Bronchial epithelial cell (primary cell): ENCODE data around the gene LTBP1. TPM values are rescaled to one million over a fixed set of nuclear protein-coding genes. Genes with fewer than 3 reads are reported as not detected.

Source experiments
- DNase-seq: peaks from one replicate; pipeline ENCODE4 v3.0.0-alpha.2; 2010; ENCODE audit warnings: low read depth
- FAIRE-seq: peaks from 2 replicates; lab custom pipeline; 2011; peaks lifted over from hg19 to GRCh38; lab: Jason Lieb, UNC
- H3K27me3 ChIP-seq: 2 replicates; pipeline ENCODE4 v1.5.1; 2011; ENCODE audit warnings: low read length; ENCODE audit not compliant: control insufficient read depth, insufficient read depth
- H3K36me3 ChIP-seq: 2 replicates; pipeline ENCODE4 v1.5.1; 2011; ENCODE audit warnings: low read length; ENCODE audit not compliant: control insufficient read depth, insufficient read depth
- H3K4me3 ChIP-seq: 2 replicates; pipeline ENCODE4 v1.5.1; 2011; ENCODE audit warnings: mild to moderate bottlenecking, low read depth, low read length, control low read depth
- CTCF ChIP-seq: IDR thresholded peaks from 2 replicates; pipeline ENCODE4 v1.5.1; 2011; ENCODE audit warnings: mild to moderate bottlenecking, moderate library complexity, low read length, control low read depth, inconsistent platforms; ENCODE audit not compliant: insufficient read depth, severe bottlenecking
- total RNA-seq: library from RNA; depleted of rRNA; stranded (reverse); fragments of >200 nt; gene quantifications from 2 replicates; pipeline ENCODE4 v1.2.1, GENCODE V29; 2014

Gene LTBP1
- total RNA-seq, 1 donor from 2014 or later: 6.6 TPM

GRCh38 chr2:33038230-33038629, 91.5 kb downstream of the LTBP1 start:
- no peaks in the 10 kb centered on the region for H3K27me3 ChIP-seq
- DNase-seq (peak; percentile 76), FAIRE-seq (no peak)
- no peaks in the 10 kb centered on the region for H3K36me3 ChIP-seq
- H3K4me3 ChIP-seq: no peak overlapping the region
- no peak for TF ChIP-seq CTCF

- no peak for TF ChIP-seq CTCF
- no peak for DNase-seq
- H3K36me3 ChIP-seq: no peaks in the 10 kb centered on the region
- FAIRE-seq: no peak
- H3K27me3 ChIP-seq: no peaks in the 10 kb centered on the region
- H3K4me3 ChIP-seq: no peak overlapping the region
Observed at GRCh38 chr2:33038799-33039198, 92.0 kb downstream of the LTBP1 start.

- FAIRE-seq: no peak
- Histone ChIP-seq H3K27me3 (no peaks in the 10 kb centered on the region), H3K4me3 (no peak overlapping the region), H3K36me3 (no peaks in the 10 kb centered on the region)
- DNase-seq: no peak
- no peak for TF ChIP-seq CTCF
Observed at GRCh38 chr2:33040541-33040940, 93.8 kb downstream of the LTBP1 start.

- no peak overlapping the region for H3K4me3 ChIP-seq
- H3K36me3 ChIP-seq: no peaks in the 10 kb centered on the region
- FAIRE-seq: no peak
- no peaks in the 10 kb centered on the region for H3K27me3 ChIP-seq
- no peak for DNase-seq
- TF ChIP-seq CTCF: no peak
Observed at GRCh38 chr2:33042265-33042664, 95.5 kb downstream of the LTBP1 start.

GRCh38 chr2:33042819-33043218, 96.1 kb downstream of the LTBP1 start:
- no peak for FAIRE-seq
- no peak for TF ChIP-seq CTCF
- H3K4me3 ChIP-seq: no peak overlapping the region
- DNase-seq: no peak
- no peaks in the 10 kb centered on the region for H3K27me3 ChIP-seq
- no peaks in the 10 kb centered on the region for H3K36me3 ChIP-seq

- Histone ChIP-seq H3K36me3 (no peaks in the 10 kb centered on the region), H3K4me3 (no peak overlapping the region), H3K27me3 (no peaks in the 10 kb centered on the region)
- FAIRE-seq: no peak
- peak; percentile 34 for DNase-seq
- TF ChIP-seq CTCF: no peak
Observed at GRCh38 chr2:33047939-33048338, 101.2 kb downstream of the LTBP1 start.
